ENCODE results near the gene LRRC4B.
"Not testable (repeated sequence)": the region's sequence is repeated elsewhere in the genome, so short reads cannot be mapped to it uniquely, and the experiment has no call there.

LRRC4B gene

GRCh38 chr19:50531171-50531612 lies 37.0 kb downstream of the LRRC4B start:
- peak in 14 of 58 donors; percentile 9 to 79 (median 30) for DNase-seq

GRCh38 chr19:50528052-50528451 lies 40.2 kb downstream of the LRRC4B start:
- DNase-seq = not testable (repeated sequence)

- DNase-seq = no peak
Observed at GRCh38 chr19:50522881-50523280, 45.4 kb downstream of the LRRC4B start.

DNA sequence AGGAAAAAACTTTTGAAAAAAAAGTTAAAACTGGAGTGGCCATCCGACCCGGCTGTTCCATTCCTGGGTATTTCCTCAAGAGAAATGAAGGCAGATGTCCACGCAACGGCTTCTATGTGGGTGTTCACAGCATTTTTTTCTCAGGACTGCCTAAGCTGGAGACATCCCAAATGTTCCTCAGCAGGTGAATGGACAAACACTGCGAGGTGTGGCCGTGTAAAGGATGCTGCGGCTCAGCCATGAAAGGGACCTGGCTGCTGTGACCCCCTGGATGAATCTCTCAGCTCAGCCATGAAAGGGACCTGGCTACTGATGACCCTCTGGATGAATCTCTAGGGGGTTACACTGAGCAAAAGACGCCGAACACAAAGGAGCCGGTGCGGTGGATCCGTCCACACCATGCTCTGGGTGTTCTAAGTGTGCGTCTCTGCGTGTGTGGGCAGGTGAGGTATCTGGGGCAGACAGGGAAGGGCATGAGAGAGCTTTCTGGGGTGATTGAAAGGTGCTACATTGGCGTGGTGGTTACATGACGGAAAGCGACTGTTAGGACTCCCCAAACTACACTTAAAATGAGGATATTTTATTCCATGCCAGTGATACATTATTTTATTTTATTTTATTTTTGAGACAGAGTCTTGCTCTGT lies 47.3 kb downstream of the LRRC4B start:
- DNase-seq = peak in 1 of 58 donors; percentile 14

- DNase-seq = no peak
Observed at GRCh38 chr19:50519006-50519575, 49.1 kb downstream of the LRRC4B start.

GRCh38 chr19:50518091-50519005 lies 49.9 kb downstream of the LRRC4B start:
- no peak for DNase-seq

GRCh38 chr19:50517704-50518075 lies 50.5 kb downstream of the LRRC4B start:
- no peak for DNase-seq

- DNase-seq = no peak
Observed at GRCh38 chr19:50516964-50517703, 51.1 kb downstream of the LRRC4B start.

DNA sequence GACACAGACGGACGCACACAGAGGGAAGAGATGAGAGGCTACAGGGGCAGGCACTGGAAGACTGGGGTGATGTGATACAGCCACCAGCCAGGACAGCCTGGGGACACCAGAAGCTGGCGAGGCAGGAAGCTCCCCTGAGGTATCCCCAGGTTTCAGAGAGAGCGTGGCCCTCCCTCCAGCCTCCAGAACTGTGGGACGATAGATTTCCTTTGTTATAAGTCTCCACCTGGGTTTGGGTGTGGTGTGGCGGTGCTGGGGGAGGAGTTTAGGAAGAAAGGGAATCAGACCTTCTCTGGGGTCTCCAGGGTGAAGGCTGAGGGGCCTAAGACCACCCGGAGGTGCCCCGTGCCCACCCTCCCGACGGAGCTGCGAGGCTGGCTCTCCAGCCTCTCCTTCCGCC lies 51.8 kb downstream of the LRRC4B start:
- no peak for DNase-seq

DNA sequence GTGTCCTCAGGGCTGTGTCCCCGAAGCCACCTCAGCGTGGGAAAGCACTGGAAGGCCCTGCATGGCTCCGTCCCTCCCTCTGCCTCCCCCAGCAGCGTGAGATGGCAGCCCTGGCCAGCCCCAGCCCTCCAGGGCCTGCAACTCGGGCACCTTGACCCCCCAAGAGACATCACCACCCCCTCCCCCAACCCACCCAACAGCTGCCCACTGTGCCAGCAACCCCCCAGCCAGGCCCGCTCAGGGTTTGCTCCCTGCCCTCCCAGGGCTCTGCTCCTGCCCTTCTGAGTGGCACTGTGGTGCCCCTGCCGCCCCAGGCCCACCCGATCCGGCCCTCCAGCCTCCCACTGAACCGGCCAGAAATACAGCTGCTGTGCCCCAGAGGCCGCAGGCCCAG lies 53.1 kb downstream of the LRRC4B start:
- no peak for DNase-seq

DNA sequence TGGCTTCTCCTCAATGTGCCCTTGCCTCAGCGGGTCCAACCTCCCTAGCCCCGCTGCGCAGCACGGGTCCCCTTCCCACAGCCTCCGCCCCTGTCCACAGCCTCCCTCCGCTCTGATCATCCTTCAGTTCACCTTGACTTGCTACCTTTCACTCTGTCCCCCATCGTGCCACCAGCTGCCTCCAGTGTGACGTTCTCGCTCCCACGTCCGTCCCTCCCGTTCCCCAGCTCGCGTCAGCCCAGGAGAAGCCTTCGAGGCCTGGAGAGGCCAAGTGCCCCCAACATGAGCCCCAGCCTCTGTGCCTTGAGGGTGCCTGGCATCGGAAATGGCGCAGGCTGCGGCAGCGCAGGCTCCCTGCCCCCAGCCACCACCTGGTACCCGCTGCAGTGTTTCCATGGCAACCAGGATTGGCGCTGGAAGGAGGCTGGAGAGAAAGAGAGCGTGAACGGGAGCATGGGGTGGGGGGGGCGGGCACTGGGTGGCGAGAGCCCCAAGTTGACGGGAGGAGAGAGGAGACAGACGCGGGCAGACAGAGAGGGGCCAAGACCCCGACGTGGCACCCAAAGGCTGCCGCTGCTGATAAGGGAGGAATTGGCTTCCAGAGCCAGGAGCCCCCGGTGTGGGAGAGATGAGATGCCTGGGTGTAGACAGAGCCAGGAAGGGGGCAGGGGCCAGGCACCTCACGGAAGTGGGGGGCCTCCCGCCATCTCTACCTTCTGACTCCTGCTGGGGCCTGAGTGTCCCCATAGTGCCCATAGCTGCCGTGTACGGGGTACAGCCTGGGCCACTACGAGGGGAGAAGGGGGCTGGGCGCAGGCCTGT lies 53.7 kb downstream of the LRRC4B start:
- DNase-seq = peak in 57 of 58 donors; percentile 25 to 90 (median 80)

DNA sequence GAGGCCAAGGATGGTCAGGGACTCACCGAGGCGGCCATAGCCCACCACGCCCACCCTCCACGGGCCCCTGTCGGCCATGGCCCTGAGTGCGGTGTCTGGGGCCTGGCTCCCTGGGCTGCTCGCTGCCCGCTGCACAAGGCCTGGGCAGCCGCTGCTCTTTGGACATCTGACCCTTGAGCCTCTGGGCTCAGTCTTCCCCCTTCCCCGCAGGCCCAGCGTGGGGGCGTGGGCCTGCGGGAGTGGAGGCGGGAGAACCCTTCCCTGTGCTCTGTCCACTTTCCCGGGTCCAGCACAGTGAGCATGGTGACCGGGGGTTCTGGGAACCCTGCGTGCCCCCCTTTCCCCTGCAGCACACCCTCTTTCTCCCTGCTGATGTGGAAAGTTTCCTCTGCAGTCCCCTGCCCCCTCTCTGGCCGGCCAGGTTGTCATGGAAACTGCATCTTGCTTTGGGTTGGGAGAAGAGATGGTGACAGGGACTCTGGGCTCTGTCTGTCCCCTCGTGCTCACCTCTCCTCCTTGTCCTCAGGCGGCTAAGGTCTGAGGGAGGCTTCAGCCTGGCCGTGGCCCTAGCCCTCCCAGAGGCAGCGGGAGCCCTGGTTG lies 54.4 kb downstream of the LRRC4B start, which contains the start of gene ASPDH:
ASPDH (minus strand) TSS at position 168 of the 600 bp plus-strand sequence; CDS start at position 78, 90 bp downstream.
- DNase-seq = peak in 43 of 58 donors; percentile 17 to 73 (median 56)

- DNase-seq = peak in 1 of 58 donors; percentile 21
Observed at GRCh38 chr19:50512999-50513745, 55.1 kb downstream of the LRRC4B start.

- DNase-seq = no peak
Observed at GRCh38 chr19:50512112-50512998, 55.9 kb downstream of the LRRC4B start.

DNA sequence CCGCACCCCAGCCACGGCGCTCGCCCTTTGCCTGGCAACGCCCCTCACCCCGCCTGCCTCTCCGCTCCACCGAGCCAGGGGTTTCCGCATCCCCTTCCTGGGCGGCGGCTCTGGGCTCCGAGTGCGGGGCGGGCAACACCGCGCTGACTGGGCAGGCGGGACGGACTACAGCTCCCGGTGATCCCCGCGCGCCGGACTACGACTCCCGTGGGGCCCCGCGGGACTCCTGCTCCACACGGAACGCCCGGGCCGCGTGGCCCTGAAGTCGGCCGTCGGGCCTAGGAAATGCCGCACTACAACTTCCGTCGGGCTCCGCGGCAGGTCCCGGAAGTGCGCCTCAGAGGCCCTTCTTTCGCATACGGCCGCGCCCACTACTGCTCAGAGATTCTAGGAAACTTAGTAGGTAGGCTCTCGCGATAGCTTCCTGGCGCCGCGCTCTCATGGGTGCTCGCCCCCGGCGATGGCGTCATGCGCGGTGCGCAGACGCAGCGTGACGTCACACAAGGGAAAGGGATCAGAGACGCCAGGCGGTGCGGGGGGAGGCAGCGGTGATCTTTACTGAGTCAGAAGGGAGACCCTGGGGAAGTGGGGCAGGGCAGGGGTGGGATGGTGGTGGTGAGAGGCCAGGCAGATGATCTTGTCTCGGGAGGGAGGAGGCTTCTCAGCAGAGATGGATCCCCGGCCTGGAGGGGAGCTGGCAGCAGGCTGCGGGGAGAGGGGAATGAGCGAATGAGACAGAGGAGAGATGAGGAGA lies 57.0 kb downstream of the LRRC4B start, which contains the start of gene JOSD2:
JOSD2 (minus strand) TSS at position 123 of the 754 bp plus-strand sequence. CDS start 760 bp downstream, outside the sequence.
- DNase-seq = peak; percentile 78 to 99 (median 98)

GRCh38 chr19:50510700-50511068 lies 57.6 kb downstream of the LRRC4B start:
- DNase-seq = peak in 7 of 58 donors; percentile 69 to 94 (median 89)

GRCh38 chr19:50510121-50510670 lies 58.0 kb downstream of the LRRC4B start:
- peak in 20 of 58 donors; percentile 19 to 74 (median 42) for DNase-seq
